ENCODE measurements around the gene SEPSECS. TPM values are rescaled to one million over a fixed set of nuclear protein-coding genes. Genes with fewer than 3 reads are reported as not detected.

Gene SEPSECS
- total and polyA plus RNA-seq, 2 donors (not counting 1 experiment from before 2014, with no cell fraction given), result 5.9 to 12.4 TPM

DNA sequence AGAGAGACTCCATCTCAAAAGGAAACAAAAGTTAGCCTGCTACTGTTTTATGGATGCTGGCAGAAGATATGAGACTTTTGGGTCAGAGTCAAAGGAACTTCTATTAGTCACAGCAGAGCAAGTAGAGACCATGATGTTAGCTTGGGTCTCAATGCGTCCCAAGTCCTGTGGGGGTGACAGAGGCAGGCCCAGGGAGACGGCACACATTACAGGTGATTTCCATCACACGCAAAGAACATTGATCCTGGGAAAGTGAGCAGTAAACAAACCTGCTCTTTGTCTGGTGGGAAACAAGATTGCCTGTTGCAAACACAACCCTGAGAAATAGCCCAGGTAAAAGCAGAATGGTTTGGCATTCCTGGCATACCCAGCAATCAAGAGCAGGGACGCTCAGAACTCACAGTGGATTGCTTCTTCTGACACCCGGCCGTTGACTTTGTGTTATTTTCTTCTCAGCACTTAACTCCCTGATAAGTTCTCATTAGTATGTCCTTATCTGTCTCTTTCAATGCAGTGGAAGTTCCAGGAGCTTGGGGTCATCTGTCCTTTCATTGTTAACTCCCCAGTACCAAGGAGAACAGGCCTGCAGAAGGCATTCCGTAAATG lies 78.3 kb downstream of the SEPSECS start:
- H3K4me3 ChIP-seq (replicated peaks in 1 of 4; ENCODE audit: control extremely low read depth in 1 of 4, insufficient read depth in 1 of 4, low read depth in 3 of 4, low read length in 4 of 4), result no peak overlapping the region
- H3K79me2 ChIP-seq (ENCODE audit: control insufficient read depth, insufficient read depth, low read length), result no peaks in the 10 kb centered on the region
- H3K27ac ChIP-seq (ENCODE audit: insufficient read depth, low read length), result no peak overlapping the region
- H3K4me1 ChIP-seq (ENCODE audit: control insufficient read depth, extremely low read depth, insufficient read depth, low read length), result no peaks in the 10 kb centered on the region
- no peaks in the 10 kb centered on the region for H3K36me3 ChIP-seq (ENCODE audit: control insufficient read depth, insufficient read depth, low read length)
- TF ChIP-seq EZH2 (IDR thresholded peaks at IDR 0.05; ENCODE audit: low read length, missing control alignments) (no peak), CTCF (conservative IDR thresholded peaks at IDR 0.05 in 1 of 2, IDR thresholded peaks at IDR 0.05 in 1 of 2; ENCODE audit: low read depth in 1 of 2, low read length in 2 of 2) (no peak)
- H3K9ac ChIP-seq (ENCODE audit: insufficient read depth, low read length), result no peak overlapping the region
- no peaks in the 10 kb centered on the region for H3K9me3 ChIP-seq (ENCODE audit: control insufficient read depth, insufficient read depth, low read depth, low read length)
- peaks cover 5% of the 10 kb centered on the region for H3K27me3 ChIP-seq (ENCODE audit: control insufficient read depth, insufficient read depth, low read length)
- no peak overlapping the region for H2AFZ ChIP-seq (ENCODE audit: low read length)
- no peak overlapping the region for H3K4me2 ChIP-seq (ENCODE audit: extremely low read depth, insufficient read depth, low read length)
- peak in 1 of 2 donors; percentile 15 for DNase-seq (ENCODE audit: low read depth in 2 of 2)
- no peaks in the 10 kb centered on the region for H4K20me1 ChIP-seq (ENCODE audit: control insufficient read depth, extremely low read depth, insufficient read depth, low read length)

DNA sequence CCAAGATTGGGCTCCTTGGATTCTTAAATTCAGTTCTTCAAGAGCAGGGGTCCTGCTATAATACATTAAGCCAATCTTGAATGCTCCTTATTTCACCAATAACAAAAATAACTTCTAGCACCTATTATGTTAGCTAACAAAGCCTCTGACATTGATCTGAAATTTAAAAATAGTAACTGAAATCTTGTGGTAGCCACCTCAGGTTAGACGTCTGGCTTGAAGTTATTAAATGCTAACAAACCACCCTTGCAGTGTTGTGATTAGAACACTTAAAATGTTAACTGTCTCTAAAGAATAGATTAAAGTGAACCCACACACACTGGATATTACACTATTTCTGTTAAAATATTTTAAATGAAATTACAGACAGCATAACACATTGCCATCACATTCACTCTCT lies 79.7 kb downstream of the SEPSECS start:
- H3K4me3 ChIP-seq (replicated peaks in 1 of 4; ENCODE audit: control extremely low read depth in 1 of 4, insufficient read depth in 1 of 4, low read depth in 3 of 4, low read length in 4 of 4), result no peak overlapping the region
- no peaks in the 10 kb centered on the region for H4K20me1 ChIP-seq (ENCODE audit: control insufficient read depth, extremely low read depth, insufficient read depth, low read length)
- no peaks in the 10 kb centered on the region for H3K4me1 ChIP-seq (ENCODE audit: control insufficient read depth, extremely low read depth, insufficient read depth, low read length)
- DNase-seq (ENCODE audit: low read depth in 2 of 2), result no peak
- H2AFZ ChIP-seq (ENCODE audit: low read length), result no peak overlapping the region
- no peak overlapping the region for H3K27ac ChIP-seq (ENCODE audit: insufficient read depth, low read length)
- H3K4me2 ChIP-seq (ENCODE audit: extremely low read depth, insufficient read depth, low read length), result no peak overlapping the region
- no peak for TF ChIP-seq CTCF (conservative IDR thresholded peaks at IDR 0.05 in 1 of 2, IDR thresholded peaks at IDR 0.05 in 1 of 2; ENCODE audit: low read depth in 1 of 2, low read length in 2 of 2)
- no peak for TF ChIP-seq EZH2 (IDR thresholded peaks at IDR 0.05; ENCODE audit: low read length, missing control alignments)
- no peak overlapping the region for H3K9ac ChIP-seq (ENCODE audit: insufficient read depth, low read length)
- no peaks in the 10 kb centered on the region for H3K9me3 ChIP-seq (ENCODE audit: control insufficient read depth, insufficient read depth, low read depth, low read length)
- H3K27me3 ChIP-seq (ENCODE audit: control insufficient read depth, insufficient read depth, low read length), result peaks cover 4% of the 10 kb centered on the region
- H3K36me3 ChIP-seq (ENCODE audit: control insufficient read depth, insufficient read depth, low read length), result no peaks in the 10 kb centered on the region
- no peaks in the 10 kb centered on the region for H3K79me2 ChIP-seq (ENCODE audit: control insufficient read depth, insufficient read depth, low read length)

GRCh38 chr4:25078523-25078922 lies 81.7 kb downstream of the SEPSECS start:
- no peak for TF ChIP-seq CTCF (conservative IDR thresholded peaks at IDR 0.05 in 1 of 2, IDR thresholded peaks at IDR 0.05 in 1 of 2; ENCODE audit: low read depth in 1 of 2, low read length in 2 of 2)
- no peak overlapping the region for H2AFZ ChIP-seq (ENCODE audit: low read length)
- H3K9ac ChIP-seq (ENCODE audit: insufficient read depth, low read length), result no peak overlapping the region
- no peaks in the 10 kb centered on the region for H3K9me3 ChIP-seq (ENCODE audit: control insufficient read depth, insufficient read depth, low read depth, low read length)
- H3K4me2 ChIP-seq (ENCODE audit: extremely low read depth, insufficient read depth, low read length), result no peak overlapping the region
- H3K36me3 ChIP-seq (ENCODE audit: control insufficient read depth, insufficient read depth, low read length), result no peaks in the 10 kb centered on the region
- H3K79me2 ChIP-seq (ENCODE audit: control insufficient read depth, insufficient read depth, low read length), result no peaks in the 10 kb centered on the region
- H3K4me1 ChIP-seq (ENCODE audit: control insufficient read depth, extremely low read depth, insufficient read depth, low read length), result no peaks in the 10 kb centered on the region
- no peak overlapping the region for H3K4me3 ChIP-seq (replicated peaks in 1 of 4; ENCODE audit: control extremely low read depth in 1 of 4, insufficient read depth in 1 of 4, low read depth in 3 of 4, low read length in 4 of 4)
- peaks cover 5% of the 10 kb centered on the region for H3K27me3 ChIP-seq (ENCODE audit: control insufficient read depth, insufficient read depth, low read length)
- no peaks in the 10 kb centered on the region for H4K20me1 ChIP-seq (ENCODE audit: control insufficient read depth, extremely low read depth, insufficient read depth, low read length)
- no peak overlapping the region for H3K27ac ChIP-seq (ENCODE audit: insufficient read depth, low read length)
- no peak for DNase-seq (ENCODE audit: low read depth in 2 of 2)

Measured in fibroblast of lung (primary cell).